Measurements from ENCODE around the gene SPRR2D.

DNA sequence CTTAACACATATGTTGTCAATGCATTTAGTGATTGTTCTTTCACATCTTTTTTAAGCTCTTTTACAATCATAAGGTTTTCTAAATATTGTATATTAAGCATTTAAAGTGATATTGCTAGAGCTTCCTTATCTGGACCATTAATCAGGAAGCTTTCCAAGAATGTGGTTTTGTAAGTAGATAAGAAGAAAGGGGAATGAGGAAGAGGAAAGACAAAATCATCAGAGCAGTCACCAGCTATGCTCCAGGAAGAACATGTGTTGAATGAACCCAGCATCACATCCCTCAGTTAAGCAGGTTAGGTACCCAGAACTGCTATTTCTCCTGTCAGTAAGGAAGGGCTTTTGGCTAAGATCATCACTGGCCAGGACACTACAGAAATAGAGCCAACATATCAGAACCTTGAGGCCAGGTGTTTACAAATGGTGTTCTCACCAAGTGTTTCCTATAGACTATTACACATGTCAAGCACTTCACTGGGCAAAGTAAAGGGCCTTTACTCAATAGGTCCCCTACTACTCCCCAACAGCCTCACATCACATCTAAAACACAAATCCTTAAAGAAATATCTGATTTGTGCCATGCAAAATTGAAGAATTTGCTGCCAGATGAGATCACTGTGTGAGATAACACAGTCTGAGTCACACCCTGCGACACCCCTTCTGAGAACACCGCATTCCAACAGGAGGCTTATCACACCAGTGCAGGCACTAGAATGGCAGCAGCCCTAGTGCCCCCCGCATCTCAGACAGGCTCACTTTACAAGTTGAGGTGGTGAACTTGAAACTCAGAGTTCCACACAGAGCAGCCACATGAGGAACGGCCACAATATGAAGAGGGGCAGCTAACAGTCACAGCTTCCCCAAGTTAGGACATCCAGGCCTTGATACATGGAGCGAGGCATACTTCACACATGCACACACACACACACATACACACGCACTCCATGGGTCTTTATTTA, 18.2 kb upstream of the SPRR2D start:
- TF ChIP-seq, protein P1, sequence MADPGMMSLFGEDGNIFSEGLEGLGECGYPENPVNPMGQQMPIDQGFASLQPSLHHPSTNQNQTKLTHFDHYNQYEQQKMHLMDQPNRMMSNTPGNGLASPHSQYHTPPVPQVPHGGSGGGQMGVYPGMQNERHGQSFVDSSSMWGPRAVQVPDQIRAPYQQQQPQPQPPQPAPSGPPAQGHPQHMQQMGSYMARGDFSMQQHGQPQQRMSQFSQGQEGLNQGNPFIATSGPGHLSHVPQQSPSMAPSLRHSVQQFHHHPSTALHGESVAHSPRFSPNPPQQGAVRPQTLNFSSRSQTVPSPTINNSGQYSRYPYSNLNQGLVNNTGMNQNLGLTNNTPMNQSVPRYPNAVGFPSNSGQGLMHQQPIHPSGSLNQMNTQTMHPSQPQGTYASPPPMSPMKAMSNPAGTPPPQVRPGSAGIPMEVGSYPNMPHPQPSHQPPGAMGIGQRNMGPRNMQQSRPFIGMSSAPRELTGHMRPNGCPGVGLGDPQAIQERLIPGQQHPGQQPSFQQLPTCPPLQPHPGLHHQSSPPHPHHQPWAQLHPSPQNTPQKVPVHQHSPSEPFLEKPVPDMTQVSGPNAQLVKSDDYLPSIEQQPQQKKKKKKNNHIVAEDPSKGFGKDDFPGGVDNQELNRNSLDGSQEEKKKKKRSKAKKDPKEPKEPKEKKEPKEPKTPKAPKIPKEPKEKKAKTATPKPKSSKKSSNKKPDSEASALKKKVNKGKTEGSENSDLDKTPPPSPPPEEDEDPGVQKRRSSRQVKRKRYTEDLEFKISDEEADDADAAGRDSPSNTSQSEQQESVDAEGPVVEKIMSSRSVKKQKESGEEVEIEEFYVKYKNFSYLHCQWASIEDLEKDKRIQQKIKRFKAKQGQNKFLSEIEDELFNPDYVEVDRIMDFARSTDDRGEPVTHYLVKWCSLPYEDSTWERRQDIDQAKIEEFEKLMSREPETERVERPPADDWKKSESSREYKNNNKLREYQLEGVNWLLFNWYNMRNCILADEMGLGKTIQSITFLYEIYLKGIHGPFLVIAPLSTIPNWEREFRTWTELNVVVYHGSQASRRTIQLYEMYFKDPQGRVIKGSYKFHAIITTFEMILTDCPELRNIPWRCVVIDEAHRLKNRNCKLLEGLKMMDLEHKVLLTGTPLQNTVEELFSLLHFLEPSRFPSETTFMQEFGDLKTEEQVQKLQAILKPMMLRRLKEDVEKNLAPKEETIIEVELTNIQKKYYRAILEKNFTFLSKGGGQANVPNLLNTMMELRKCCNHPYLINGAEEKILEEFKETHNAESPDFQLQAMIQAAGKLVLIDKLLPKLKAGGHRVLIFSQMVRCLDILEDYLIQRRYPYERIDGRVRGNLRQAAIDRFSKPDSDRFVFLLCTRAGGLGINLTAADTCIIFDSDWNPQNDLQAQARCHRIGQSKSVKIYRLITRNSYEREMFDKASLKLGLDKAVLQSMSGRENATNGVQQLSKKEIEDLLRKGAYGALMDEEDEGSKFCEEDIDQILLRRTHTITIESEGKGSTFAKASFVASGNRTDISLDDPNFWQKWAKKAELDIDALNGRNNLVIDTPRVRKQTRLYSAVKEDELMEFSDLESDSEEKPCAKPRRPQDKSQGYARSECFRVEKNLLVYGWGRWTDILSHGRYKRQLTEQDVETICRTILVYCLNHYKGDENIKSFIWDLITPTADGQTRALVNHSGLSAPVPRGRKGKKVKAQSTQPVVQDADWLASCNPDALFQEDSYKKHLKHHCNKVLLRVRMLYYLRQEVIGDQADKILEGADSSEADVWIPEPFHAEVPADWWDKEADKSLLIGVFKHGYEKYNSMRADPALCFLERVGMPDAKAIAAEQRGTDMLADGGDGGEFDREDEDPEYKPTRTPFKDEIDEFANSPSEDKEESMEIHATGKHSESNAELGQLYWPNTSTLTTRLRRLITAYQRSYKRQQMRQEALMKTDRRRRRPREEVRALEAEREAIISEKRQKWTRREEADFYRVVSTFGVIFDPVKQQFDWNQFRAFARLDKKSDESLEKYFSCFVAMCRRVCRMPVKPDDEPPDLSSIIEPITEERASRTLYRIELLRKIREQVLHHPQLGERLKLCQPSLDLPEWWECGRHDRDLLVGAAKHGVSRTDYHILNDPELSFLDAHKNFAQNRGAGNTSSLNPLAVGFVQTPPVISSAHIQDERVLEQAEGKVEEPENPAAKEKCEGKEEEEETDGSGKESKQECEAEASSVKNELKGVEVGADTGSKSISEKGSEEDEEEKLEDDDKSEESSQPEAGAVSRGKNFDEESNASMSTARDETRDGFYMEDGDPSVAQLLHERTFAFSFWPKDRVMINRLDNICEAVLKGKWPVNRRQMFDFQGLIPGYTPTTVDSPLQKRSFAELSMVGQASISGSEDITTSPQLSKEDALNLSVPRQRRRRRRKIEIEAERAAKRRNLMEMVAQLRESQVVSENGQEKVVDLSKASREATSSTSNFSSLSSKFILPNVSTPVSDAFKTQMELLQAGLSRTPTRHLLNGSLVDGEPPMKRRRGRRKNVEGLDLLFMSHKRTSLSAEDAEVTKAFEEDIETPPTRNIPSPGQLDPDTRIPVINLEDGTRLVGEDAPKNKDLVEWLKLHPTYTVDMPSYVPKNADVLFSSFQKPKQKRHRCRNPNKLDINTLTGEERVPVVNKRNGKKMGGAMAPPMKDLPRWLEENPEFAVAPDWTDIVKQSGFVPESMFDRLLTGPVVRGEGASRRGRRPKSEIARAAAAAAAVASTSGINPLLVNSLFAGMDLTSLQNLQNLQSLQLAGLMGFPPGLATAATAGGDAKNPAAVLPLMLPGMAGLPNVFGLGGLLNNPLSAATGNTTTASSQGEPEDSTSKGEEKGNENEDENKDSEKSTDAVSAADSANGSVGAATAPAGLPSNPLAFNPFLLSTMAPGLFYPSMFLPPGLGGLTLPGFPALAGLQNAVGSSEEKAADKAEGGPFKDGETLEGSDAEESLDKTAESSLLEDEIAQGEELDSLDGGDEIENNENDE (IDR thresholded peaks at IDR 0.05; ENCODE audit: insufficient replicate concordance, low read length), result no peak
- no peak for TF ChIP-seq JUND (IDR thresholded peaks at IDR 0.05; ENCODE audit: low read length)
- TF ChIP-seq, protein P2, sequence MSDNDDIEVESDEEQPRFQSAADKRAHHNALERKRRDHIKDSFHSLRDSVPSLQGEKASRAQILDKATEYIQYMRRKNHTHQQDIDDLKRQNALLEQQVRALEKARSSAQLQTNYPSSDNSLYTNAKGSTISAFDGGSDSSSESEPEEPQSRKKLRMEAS (IDR thresholded peaks at IDR 0.05), result no peak
- no peak for TF ChIP-seq CHD2 (IDR thresholded peaks at IDR 0.05; ENCODE audit: low read length)
- TF ChIP-seq CBX5 (IDR thresholded peaks at IDR 0.05; ENCODE audit: low read depth, low read length), result no peak
- TF ChIP-seq RAD21 (IDR thresholded peaks at IDR 0.05 in 1 of 2, conservative IDR thresholded peaks at IDR 0.05 in 1 of 2; ENCODE audit: low read depth in 2 of 2, low read length in 2 of 2), result no peak
- TF ChIP-seq CHD1 (IDR thresholded peaks at IDR 0.05; ENCODE audit: low read depth, low read length), result no peak
- no peak for TF ChIP-seq GTF2F1 (IDR thresholded peaks at IDR 0.05; ENCODE audit: borderline replicate concordance, low read depth, low read length)
